ENCODE data around the gene AKR1B1. TPM values are rescaled to one million over a fixed set of nuclear protein-coding genes. Genes with fewer than 3 reads are reported as not detected.

AKR1B1 gene
- total and polyA plus RNA-seq, 2 donors (not counting 3 experiments of a cell fraction or from before 2014, with no cell fraction given), result 159 to 193 TPM

- Histone ChIP-seq H4K20me1 (replicated peaks; ENCODE audit: control insufficient read depth, extremely low read depth, insufficient read depth, low read length) (no peaks in the 10 kb centered on the region), H3K79me2 (ENCODE audit: control insufficient read depth, insufficient read depth, low read length) (no peaks in the 10 kb centered on the region), H3K9ac (replicated peaks; ENCODE audit: extremely low read depth, insufficient read depth, low read length) (no peak overlapping the region), H3K27ac (ENCODE audit: insufficient read depth, low read depth, low read length) (peak overlapping the region; percentile 9), H3K9me3 (replicated peaks; ENCODE audit: control insufficient read depth, insufficient read depth, low read length) (no peaks in the 10 kb centered on the region), H3K4me2 (ENCODE audit: insufficient read depth, low read length) (peak overlapping the region; percentile 39), H2AFZ (ENCODE audit: low read depth, low read length) (no peak overlapping the region), H3K9me1 (replicated peaks; ENCODE audit: control insufficient read depth, extremely low read depth, insufficient read depth, low read length) (no peaks in the 10 kb centered on the region), H3K36me3 (ENCODE audit: control insufficient read depth in 2 of 2, extremely low read depth in 1 of 2, insufficient read depth in 2 of 2, low read length in 2 of 2) (no peaks in the 10 kb centered on the region), H3K4me3 (replicated peaks in 1 of 3; ENCODE audit: insufficient read depth in 1 of 3, low read depth in 1 of 3, low read length in 3 of 3) (no peak overlapping the region), H3K27me3 (ENCODE audit: control insufficient read depth in 2 of 2, insufficient read depth in 2 of 2, low read length in 2 of 2) (no peaks in the 10 kb centered on the region), H3K4me1 (ENCODE audit: control insufficient read depth, extremely low read depth, insufficient read depth, low read length) (peaks cover 16% of the 10 kb centered on the region)
- intact Hi-C loops (cut with micrococcal nuclease), result loop anchor here (1.0 to 2.0 kb wide), 3 partner anchors 21 to 48 kb away; partner anchors contain the start of gene AKR1B1
- ChIA-PET POLR2A (no interaction called here), CTCF (interaction anchor here (0.8 to 5.3 kb wide), 25 partner anchors 10 to 353 kb away, joined by 3 to 76 read pairs (median 4); partner anchors contain the start of genes AKR1B1 and LRGUK)
- TF ChIP-seq MYC (IDR thresholded peaks at IDR 0.05; ENCODE audit: low read depth, low read length) (no peak), JUN (IDR thresholded peaks at IDR 0.05; ENCODE audit: borderline replicate concordance, insufficient read depth, insufficient read length, low read depth) (no peak), POLR2A (IDR thresholded peaks at IDR 0.05; ENCODE audit: low read depth, low read length) (no peak), MAX (IDR thresholded peaks at IDR 0.05; ENCODE audit: insufficient read depth, insufficient read length) (no peak), GATA2 (IDR thresholded peaks at IDR 0.05; ENCODE audit: insufficient read depth, insufficient read length, low read depth, low read length) (no peak), POLR2AphosphoS5 (IDR thresholded peaks at IDR 0.05; ENCODE audit: insufficient read depth, low read depth, low read length) (no peak), FOS (IDR thresholded peaks at IDR 0.05; ENCODE audit: borderline replicate concordance, insufficient read depth, low read length) (no peak), EZH2 (IDR thresholded peaks at IDR 0.05; ENCODE audit: borderline replicate concordance, low read depth, low read length, severe bottlenecking) (no peak)
- dilution Hi-C loops (cut with MboI; ENCODE audit: extremely low pct_ligation_motif_present, low sequenced_read_pairs), result no loop called here
- DNase-seq (ENCODE audit: low read depth, low spot score) (no peak), FAIRE-seq (no peak)
- no TSS peak for BruUV-seq (replicated peaks)
Measured at GRCh38 chr7:134480202-134480601, 21.3 kb upstream of the AKR1B1 start.

- BruUV-seq (replicated peaks), result no TSS peak
- Histone ChIP-seq H3K9me1 (replicated peaks; ENCODE audit: control insufficient read depth, extremely low read depth, insufficient read depth, low read length) (no peaks in the 10 kb centered on the region), H3K27ac (ENCODE audit: insufficient read depth, low read depth, low read length) (no peak overlapping the region), H3K9me3 (replicated peaks; ENCODE audit: control insufficient read depth, insufficient read depth, low read length) (no peaks in the 10 kb centered on the region), H4K20me1 (replicated peaks; ENCODE audit: control insufficient read depth, extremely low read depth, insufficient read depth, low read length) (no peaks in the 10 kb centered on the region), H3K79me2 (ENCODE audit: control insufficient read depth, insufficient read depth, low read length) (no peaks in the 10 kb centered on the region), H3K9ac (replicated peaks; ENCODE audit: extremely low read depth, insufficient read depth, low read length) (no peak overlapping the region), H3K4me3 (replicated peaks in 1 of 3; ENCODE audit: insufficient read depth in 1 of 3, low read depth in 1 of 3, low read length in 3 of 3) (no peak overlapping the region), H3K36me3 (ENCODE audit: control insufficient read depth in 2 of 2, extremely low read depth in 1 of 2, insufficient read depth in 2 of 2, low read length in 2 of 2) (no peaks in the 10 kb centered on the region), H3K4me1 (ENCODE audit: control insufficient read depth, extremely low read depth, insufficient read depth, low read length) (peaks cover 16% of the 10 kb centered on the region), H3K27me3 (ENCODE audit: control insufficient read depth in 2 of 2, insufficient read depth in 2 of 2, low read length in 2 of 2) (no peaks in the 10 kb centered on the region), H2AFZ (ENCODE audit: low read depth, low read length) (no peak overlapping the region), H3K4me2 (ENCODE audit: insufficient read depth, low read length) (no peak overlapping the region)
- FAIRE-seq (no peak), DNase-seq (ENCODE audit: low read depth, low spot score) (no peak)
- ChIA-PET POLR2A (no interaction called here), CTCF (interaction anchor here (1.2 to 5.3 kb wide), 9 partner anchors 11 to 127 kb away, joined by 3 to 76 read pairs (median 3); partner anchors contain the start of gene AKR1B1)
- dilution Hi-C loops (cut with MboI; ENCODE audit: extremely low pct_ligation_motif_present, low sequenced_read_pairs), result no loop called here
- intact Hi-C loops (cut with micrococcal nuclease), result no loop called here
- TF ChIP-seq POLR2AphosphoS5 (IDR thresholded peaks at IDR 0.05; ENCODE audit: insufficient read depth, low read depth, low read length) (no peak), EZH2 (IDR thresholded peaks at IDR 0.05; ENCODE audit: borderline replicate concordance, low read depth, low read length, severe bottlenecking) (no peak), CTCF (IDR thresholded peaks at IDR 0.05; ENCODE audit: extremely low read depth in 1 of 2, insufficient read depth in 1 of 2, low read depth in 1 of 2, low read length in 2 of 2) (no peak), FOS (IDR thresholded peaks at IDR 0.05; ENCODE audit: borderline replicate concordance, insufficient read depth, low read length) (no peak), GATA2 (IDR thresholded peaks at IDR 0.05; ENCODE audit: insufficient read depth, insufficient read length, low read depth, low read length) (no peak), MAX (IDR thresholded peaks at IDR 0.05; ENCODE audit: insufficient read depth, insufficient read length) (no peak), JUN (IDR thresholded peaks at IDR 0.05; ENCODE audit: borderline replicate concordance, insufficient read depth, insufficient read length, low read depth) (no peak), POLR2A (IDR thresholded peaks at IDR 0.05; ENCODE audit: low read depth, low read length) (no peak), MYC (IDR thresholded peaks at IDR 0.05; ENCODE audit: low read depth, low read length) (no peak)
Measured at GRCh38 chr7:134478707-134479106, 19.8 kb upstream of the AKR1B1 start.

Data from endothelial cell of umbilical vein (primary cell).